ENCODE data around the gene TMEM120B. TPM values are rescaled to one million over a fixed set of nuclear protein-coding genes. Genes with fewer than 3 reads are reported as not detected.
A peak's percentile ranks its signal among the peaks of the same experiment; 100 is the strongest.

The TMEM120B gene
- total and polyA plus RNA-seq, 2 of the 13 experiments (the other 11 are each of a cell fraction or from before 2014, with no cell fraction given) = 7.1 to 12.9 TPM

- TF ChIP-seq FOXP4 (CRISPR knock-in tag; IDR thresholded peaks at IDR 0.05) = peak; percentile 26; the same call in 1 of the 2 replicates
- TF ChIP-seq SOX13 (IDR thresholded peaks at IDR 0.05) = no peak
- peak in 1 of 2 experiments; percentile 20; a peak in 1 of 4 replicates for TF ChIP-seq SOX13 (CRISPR knock-in tag; conservative IDR thresholded peaks at IDR 0.05 in 1 of 2, IDR thresholded peaks at IDR 0.05 in 1 of 2)
- TF ChIP-seq ZNF782 (CRISPR knock-in tag; IDR thresholded peaks at IDR 0.05; ENCODE audit: borderline replicate concordance) = 0 out of 2 replicates have a peak, but pooled peaks have one; percentile 22
- TF ChIP-seq PHF21A (CRISPR knock-in tag; IDR thresholded peaks at IDR 0.05) = peak; percentile 79
- TF ChIP-seq ZMYM2 (CRISPR knock-in tag; IDR thresholded peaks at IDR 0.05) = peak; percentile 48
- peak; percentile 62; the same call in 1 of the 2 replicates for TF ChIP-seq AKAP8 (CRISPR knock-in tag; IDR thresholded peaks at IDR 0.05)
- TF ChIP-seq ZBTB3 (CRISPR knock-in tag; IDR thresholded peaks at IDR 0.05; ENCODE audit: borderline replicate concordance, low read depth) = 0 out of 2 replicates have a peak, but pooled peaks have one; percentile 48
- TF ChIP-seq SP140L (CRISPR knock-in tag; IDR thresholded peaks at IDR 0.05; ENCODE audit: borderline replicate concordance) = no peak
- TF ChIP-seq ZIK1 (CRISPR knock-in tag; IDR thresholded peaks at IDR 0.05; ENCODE audit: borderline replicate concordance, low read depth) = 0 out of 2 replicates have a peak, but pooled peaks have one; percentile 27
- TF ChIP-seq KLF11 (CRISPR knock-in tag; IDR thresholded peaks at IDR 0.05) = no peak
- TF ChIP-seq MXD4 (CRISPR knock-in tag; IDR thresholded peaks at IDR 0.05) = 0 out of 2 replicates have a peak, but pooled peaks have one; percentile 14
- peak; percentile 20; the same call in 1 of the 2 replicates for TF ChIP-seq TAF1 (CRISPR knock-in tag; IDR thresholded peaks at IDR 0.05)
- TF ChIP-seq ZFP91 (CRISPR knock-in tag; IDR thresholded peaks at IDR 0.05; ENCODE audit: borderline replicate concordance) = peak; percentile 40; the same call in 1 of the 2 replicates
- TF ChIP-seq DRAP1 (CRISPR knock-in tag; IDR thresholded peaks at IDR 0.05) = no peak
- peak in 1 of 2 experiments; percentile 10; a peak in 1 of 4 replicates for TF ChIP-seq EP300 (IDR thresholded peaks at IDR 0.05; ENCODE audit: low read depth in 2 of 2, low read length in 2 of 2)
- no peak for TF ChIP-seq EP300 (CRISPR knock-in tag; IDR thresholded peaks at IDR 0.05; ENCODE audit: borderline replicate concordance)
- peak; percentile 34; the same call in 1 of the 2 replicates for TF ChIP-seq NCOR1 (IDR thresholded peaks at IDR 0.05; ENCODE audit: borderline replicate concordance, low read length)
- TF ChIP-seq TCF12 (IDR thresholded peaks at IDR 0.05) = no peak
- no peak for TF ChIP-seq TCF12 (CRISPR knock-in tag; IDR thresholded peaks at IDR 0.05)
- TF ChIP-seq SOX6 (IDR thresholded peaks at IDR 0.05) = no peak
- peak; percentile 30; the same call in 1 of the 2 replicates for TF ChIP-seq SOX6 (CRISPR knock-in tag; IDR thresholded peaks at IDR 0.05)
- TF ChIP-seq HDAC2 (CRISPR knock-in tag; IDR thresholded peaks at IDR 0.05) = peak; percentile 20; the same call in 1 of the 2 replicates
- TF ChIP-seq POGZ (CRISPR knock-in tag; IDR thresholded peaks at IDR 0.05) = no peak; the same call in 1 of the 2 replicates
These were observed 57.3 kb downstream of the TMEM120B start (continued) for GRCh38 chr12:121769831-121770301.
